ENCODE measurements around the gene EIF2AK2.

DNA sequence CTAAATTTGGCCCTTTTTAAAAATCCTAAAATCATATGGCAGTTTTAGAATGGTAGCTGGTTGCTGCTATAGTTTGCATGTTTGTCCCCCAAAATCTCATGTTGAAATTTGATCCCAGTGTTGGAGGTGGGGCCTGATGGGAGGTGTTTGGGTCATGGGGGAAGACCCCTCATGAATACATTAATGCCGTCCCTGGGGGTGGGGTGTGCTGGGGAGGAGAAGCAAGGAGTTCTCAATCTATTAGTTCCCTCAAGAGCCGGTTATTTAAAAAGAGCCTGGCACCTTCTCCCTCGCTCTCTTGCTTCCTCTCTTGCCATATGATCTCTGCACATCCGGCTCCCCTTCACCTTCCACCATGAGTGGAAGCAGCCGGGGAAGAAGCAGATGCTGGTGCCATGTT, 51.6 kb downstream of the EIF2AK2 start:
- TF ChIP-seq, protein P1, sequence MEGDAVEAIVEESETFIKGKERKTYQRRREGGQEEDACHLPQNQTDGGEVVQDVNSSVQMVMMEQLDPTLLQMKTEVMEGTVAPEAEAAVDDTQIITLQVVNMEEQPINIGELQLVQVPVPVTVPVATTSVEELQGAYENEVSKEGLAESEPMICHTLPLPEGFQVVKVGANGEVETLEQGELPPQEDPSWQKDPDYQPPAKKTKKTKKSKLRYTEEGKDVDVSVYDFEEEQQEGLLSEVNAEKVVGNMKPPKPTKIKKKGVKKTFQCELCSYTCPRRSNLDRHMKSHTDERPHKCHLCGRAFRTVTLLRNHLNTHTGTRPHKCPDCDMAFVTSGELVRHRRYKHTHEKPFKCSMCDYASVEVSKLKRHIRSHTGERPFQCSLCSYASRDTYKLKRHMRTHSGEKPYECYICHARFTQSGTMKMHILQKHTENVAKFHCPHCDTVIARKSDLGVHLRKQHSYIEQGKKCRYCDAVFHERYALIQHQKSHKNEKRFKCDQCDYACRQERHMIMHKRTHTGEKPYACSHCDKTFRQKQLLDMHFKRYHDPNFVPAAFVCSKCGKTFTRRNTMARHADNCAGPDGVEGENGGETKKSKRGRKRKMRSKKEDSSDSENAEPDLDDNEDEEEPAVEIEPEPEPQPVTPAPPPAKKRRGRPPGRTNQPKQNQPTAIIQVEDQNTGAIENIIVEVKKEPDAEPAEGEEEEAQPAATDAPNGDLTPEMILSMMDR (IDR thresholded peaks at IDR 0.05): no peak
- TF ChIP-seq POLR2A (IDR thresholded peaks at IDR 0.05) (no peak), POLR2AphosphoS5 (IDR thresholded peaks at IDR 0.05) (no peak), EP300 (IDR thresholded peaks at IDR 0.05) (no peak)

Data from stomach (tissue), 4 donors.